ENCODE data around the gene CREBRF. TPM values are rescaled to one million over a fixed set of nuclear protein-coding genes. Genes with fewer than 3 reads are reported as not detected.

CREBRF gene
- total and polyA plus RNA-seq, 2 of the 8 experiments (the other 6 are each of a cell fraction or from before 2014, with no cell fraction given), result 1.2 to 4.7 TPM

DNA sequence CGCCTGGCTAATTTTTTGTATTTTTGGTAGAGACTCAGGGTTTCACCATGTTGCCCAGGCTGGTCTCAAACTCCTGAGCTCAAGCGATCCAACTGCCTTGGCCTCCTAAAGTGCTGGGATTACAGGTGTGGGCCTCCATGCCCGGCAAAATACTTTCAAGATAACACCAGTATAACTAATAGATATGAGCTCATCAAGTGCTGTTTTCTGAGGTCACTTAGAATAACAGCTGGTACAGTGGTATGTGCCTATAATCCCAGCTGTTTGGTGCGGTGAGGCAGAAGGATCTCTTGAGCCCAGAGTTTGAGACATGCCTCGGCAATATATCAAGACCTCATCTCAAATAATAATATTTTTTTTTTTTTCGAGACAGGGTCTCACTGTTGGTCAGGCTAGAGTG lies 30.5 kb upstream of the CREBRF start (continued):
- TF ChIP-seq CBX5 (IDR thresholded peaks at IDR 0.05; ENCODE audit: low read depth, low read length) (no peak), ASH2L (IDR thresholded peaks at IDR 0.05; ENCODE audit: low read length) (no peak), EGR1 (IDR thresholded peaks at IDR 0.05; ENCODE audit: borderline replicate concordance, low read depth, low read length) (no peak), TAF7 (optimal IDR thresholded peaks at IDR 0.05; ENCODE audit: borderline replicate concordance, low read depth, low read length) (no peak), CHD1 (IDR thresholded peaks at IDR 0.05; ENCODE audit: low read depth, low read length) (no peak), SIN3A (conservative IDR thresholded peaks at IDR 0.05 in 1 of 2, IDR thresholded peaks at IDR 0.05 in 1 of 2; ENCODE audit: low read depth in 1 of 2, low read length in 2 of 2) (no peak), RNF2 (IDR thresholded peaks at IDR 0.05; ENCODE audit: borderline replicate concordance, low read depth, low read length, missing control alignments, poor library complexity, severe bottlenecking) (no peak)

Data from H1 (cell line).